IPS-20b (cell line): ENCODE data around the gene HPN.
"Not testable (repeated sequence)": the region's sequence is repeated elsewhere in the genome, so short reads cannot be mapped to it uniquely, and the experiment has no call there.

Experiments used
- H3K27ac ChIP-seq: one replicate; pipeline ENCODE4 v1.5.1; 2013; ENCODE audit warnings: low read length
- H3K27me3 ChIP-seq: 2 replicates; pipeline ENCODE4 v1.6.1; 2013; ENCODE audit warnings: mild to moderate bottlenecking, low read length, inconsistent platforms; ENCODE audit not compliant: insufficient read depth
- H3K36me3 ChIP-seq: 2 replicates; pipeline ENCODE4 v1.6.1; 2013; ENCODE audit warnings: low read depth, mild to moderate bottlenecking, inconsistent platforms, low read length, moderate library complexity; ENCODE audit not compliant: insufficient read depth
- H3K4me1 ChIP-seq: 2 replicates; pipeline ENCODE4 v1.6.1; 2013; ENCODE audit warnings: mild to moderate bottlenecking, control low read depth, inconsistent platforms, low read length, moderate library complexity; ENCODE audit not compliant: insufficient read depth
- H3K4me3 ChIP-seq: 2 replicates; pipeline ENCODE4 v1.5.1; 2013; ENCODE audit warnings: mild to moderate bottlenecking, low read length, inconsistent platforms
- H3K9ac ChIP-seq: 2 replicates; pipeline ENCODE4 v1.6.1; 2013; ENCODE audit warnings: low read depth, mild to moderate bottlenecking, inconsistent platforms, low read length, moderate library complexity
- H3K9me3 ChIP-seq: 2 replicates; pipeline ENCODE4 v1.6.1; 2013; ENCODE audit warnings: mild to moderate bottlenecking, low read depth, low read length, inconsistent platforms; ENCODE audit not compliant: insufficient read depth

HPN gene

GRCh38 chr19:35041548-35042055, at the start of gene HPN:
Gene HPN (plus strand): TSS chr19:35041721. CDS start chr19:35042507, 786 bp downstream.
- H3K27me3 ChIP-seq = no peaks in the 10 kb centered on the region
- H3K4me3 ChIP-seq = peak within 1 kb of the TSS; percentile 70
- H3K9me3 ChIP-seq = no peaks in the 10 kb centered on the region
- no peaks in the 10 kb centered on the region for H3K36me3 ChIP-seq
- peak within 1 kb of the TSS; percentile 82 for H3K27ac ChIP-seq
- peaks cover 18% of the 10 kb centered on the region; the same call in 1 of the 2 replicates for H3K4me1 ChIP-seq
- peak within 1 kb of the TSS; percentile 80; the same call in 1 of the 2 replicates for H3K9ac ChIP-seq

- peaks cover 11% of the 10 kb centered on the region; the same call in 1 of the 2 replicates for H3K4me1 ChIP-seq
- H3K27ac ChIP-seq, H3K4me3 ChIP-seq, H3K9ac ChIP-seq, H3K9me3 ChIP-seq, H3K36me3 ChIP-seq, H3K27me3 ChIP-seq: not testable (repeated sequence)
These were observed 48.9 kb upstream of the HPN start for GRCh38 chr19:34992582-34992981.

- H3K9me3 ChIP-seq = no peaks in the 10 kb centered on the region; the same call in 1 of the 2 replicates
- no peaks in the 10 kb centered on the region for H3K27me3 ChIP-seq
- H3K9ac ChIP-seq = no peak overlapping the region
- H3K4me3 ChIP-seq = no peak overlapping the region
- H3K27ac ChIP-seq = no peak overlapping the region
- peaks cover 15% of the 10 kb centered on the region; the same call in 1 of the 2 replicates for H3K4me1 ChIP-seq
- no peaks in the 10 kb centered on the region for H3K36me3 ChIP-seq
These were observed 47.3 kb upstream of the HPN start for GRCh38 chr19:34994286-34994642.

GRCh38 chr19:34994643-34995541, 46.6 kb upstream of the HPN start:
- no peak overlapping the region for H3K27ac ChIP-seq
- peaks cover 15% of the 10 kb centered on the region; the same call in 1 of the 2 replicates for H3K4me1 ChIP-seq
- H3K9me3 ChIP-seq = no peaks in the 10 kb centered on the region; the same call in 1 of the 2 replicates
- H3K27me3 ChIP-seq = no peaks in the 10 kb centered on the region
- H3K36me3 ChIP-seq = no peaks in the 10 kb centered on the region
- no peak overlapping the region for H3K9ac ChIP-seq
- no peak overlapping the region for H3K4me3 ChIP-seq

GRCh38 chr19:34995551-34995950, 46.0 kb upstream of the HPN start:
- H3K4me1 ChIP-seq = peaks cover 15% of the 10 kb centered on the region; the same call in 1 of the 2 replicates
- H3K9me3 ChIP-seq = no peaks in the 10 kb centered on the region; the same call in 1 of the 2 replicates
- no peak overlapping the region for H3K9ac ChIP-seq
- H3K27ac ChIP-seq = no peak overlapping the region
- no peak overlapping the region for H3K4me3 ChIP-seq
- H3K27me3 ChIP-seq = no peaks in the 10 kb centered on the region
- H3K36me3 ChIP-seq = no peaks in the 10 kb centered on the region

GRCh38 chr19:34997071-34997617, 44.4 kb upstream of the HPN start:
- Histone ChIP-seq H3K9ac (peak overlapping the region; percentile 53; the same call in 1 of the 2 replicates), H3K27me3 (no peaks in the 10 kb centered on the region), H3K4me3 (no peak overlapping the region), H3K27ac (peak overlapping the region; percentile 67), H3K9me3 (no peaks in the 10 kb centered on the region; the same call in 1 of the 2 replicates), H3K36me3 (peaks cover 9% of the 10 kb centered on the region), H3K4me1 (peaks cover 20% of the 10 kb centered on the region)

GRCh38 chr19:34998224-34998623, 43.3 kb upstream of the HPN start:
- not testable (repeated sequence) for H3K27ac ChIP-seq, H3K4me3 ChIP-seq, H3K9ac ChIP-seq, H3K27me3 ChIP-seq, H3K9me3 ChIP-seq
- Histone ChIP-seq H3K4me1 (peaks cover 25% of the 10 kb centered on the region), H3K36me3 (peaks cover 13% of the 10 kb centered on the region)

- Histone ChIP-seq H3K27ac (peak overlapping the region; percentile 89), H3K36me3 (peaks cover 19% of the 10 kb centered on the region), H3K4me3 (peak overlapping the region; percentile 94), H3K9ac (peak overlapping the region; percentile 97), H3K27me3 (no peaks in the 10 kb centered on the region), H3K9me3 (no peaks in the 10 kb centered on the region; the same call in 1 of the 2 replicates), H3K4me1 (peaks cover 25% of the 10 kb centered on the region)
These were observed 42.6 kb upstream of the HPN start for GRCh38 chr19:34998777-34999497.

- Histone ChIP-seq H3K27me3 (no peaks in the 10 kb centered on the region), H3K4me3 (peak within 1 kb of the TSS; percentile 100), H3K9me3 (no peaks in the 10 kb centered on the region; the same call in 1 of the 2 replicates), H3K27ac (peak within 1 kb of the TSS; percentile 89), H3K36me3 (peaks cover 26% of the 10 kb centered on the region), H3K4me1 (peaks cover 25% of the 10 kb centered on the region), H3K9ac (peak within 1 kb of the TSS; percentile 99)
These were observed 41.8 kb upstream of the HPN start, which contains the start of gene GRAMD1A for GRCh38 chr19:34999498-35000337. Gene GRAMD1A (plus strand): TSS chr19:35000323. CDS start chr19:35000479, 156 bp downstream.

- Histone ChIP-seq H3K27me3 (no peaks in the 10 kb centered on the region), H3K27ac (no peak overlapping the region), H3K9ac (peak overlapping the region; percentile 99; the same call in 1 of the 2 replicates), H3K36me3 (peaks cover 29% of the 10 kb centered on the region), H3K4me1 (peaks cover 25% of the 10 kb centered on the region), H3K9me3 (no peaks in the 10 kb centered on the region; the same call in 1 of the 2 replicates), H3K4me3 (peak overlapping the region; percentile 100; the same call in 1 of the 2 replicates)
These were observed 41.2 kb upstream of the HPN start for GRCh38 chr19:35000338-35000646.
